Thymus (tissue), 11 donors: Measurements from ENCODE around the gene MAP2K6. TPM values are rescaled to one million over a fixed set of nuclear protein-coding genes. Genes with fewer than 3 reads are reported as not detected.

Experiments used
- DNase-seq, 9 donors: peaks; one replicate each; pipeline ENCODE4 v3.0.0-alpha.2; 2013; ENCODE audit warnings: low spot score in 9 of 9, low read depth in 6 of 9, missing footprints in 1 of 9
- H3K27ac ChIP-seq, 2 donors: one replicate each; pipeline ENCODE4 v1.5.1; 2013; ENCODE audit warnings: control low read depth in 1 of 2, low read depth in 1 of 2, low read length in 1 of 2, mild to moderate bottlenecking in 1 of 2, moderate library complexity in 1 of 2
- H3K27me3 ChIP-seq, 2 donors: one replicate each; pipeline ENCODE4 v1.5.1; 2013; ENCODE audit warnings: low read length in 1 of 2; ENCODE audit not compliant: control insufficient read depth in 2 of 2, insufficient read depth in 1 of 2
- H3K36me3 ChIP-seq, 2 donors: one replicate each; pipeline ENCODE4 v1.5.1; 2013; ENCODE audit warnings: low read length in 1 of 2, mild to moderate bottlenecking in 1 of 2, moderate library complexity in 1 of 2; ENCODE audit not compliant: control insufficient read depth in 2 of 2, insufficient read depth in 2 of 2
- H3K4me1 ChIP-seq, 2 donors: one replicate each; pipeline ENCODE4 v1.5.1; 2013; ENCODE audit warnings: low read length in 2 of 2; ENCODE audit not compliant: control insufficient read depth in 2 of 2, insufficient read depth in 2 of 2
- H3K4me3 ChIP-seq, 2 donors: one replicate each; pipeline ENCODE4 v1.5.1; 2013; ENCODE audit warnings: low read length in 2 of 2, control low read depth in 1 of 2, mild to moderate bottlenecking in 1 of 2
- H3K9me3 ChIP-seq, 2 donors: one replicate each; pipeline ENCODE4 v1.5.1; 2013; ENCODE audit warnings: low read length in 1 of 2, mild to moderate bottlenecking in 1 of 2; ENCODE audit not compliant: control insufficient read depth in 2 of 2, insufficient read depth in 1 of 2
- WGBS: extraction: QIAGEN DNeasy Blood & Tissue Kit; methylation state at CpG from one replicate; pipeline ENCODE4 v1.1.7; 2013; 5-methylcytosine and 5-hydroxymethylcytosine counted together
- polyA plus RNA-seq: library from polyadenylated mRNA; stranded (reverse); fragments of 200-250 nt; gene quantifications from one replicate; pipeline ENCODE4 v1.2.3, GENCODE V29; 2013
- total RNA-seq: library from RNA; stranded (reverse); fragments of 120-200 nt; gene quantifications from one replicate; pipeline ENCODE4 v1.2.4, GENCODE V29; 2013
- donor health status: healthy.

The MAP2K6 gene
- total and polyA plus RNA-seq, 2 donors: 11.2 to 18.5 TPM

GRCh38 chr17:69503711-69504110 lies 89.2 kb downstream of the MAP2K6 start:
- Histone ChIP-seq H3K4me3 (no peak overlapping the region), H3K4me1 (peaks cover 3% of the 10 kb centered on the region in 2 donors), H3K27me3 (no peaks in the 10 kb centered on the region), H3K27ac (no peak overlapping the region), H3K36me3 (peaks cover 2 to 6% of the 10 kb centered on the region in 2 donors), H3K9me3 (no peaks in the 10 kb centered on the region)
- 86% methylated on average over 5 of the region's 5 CpGs for WGBS
- DNase-seq: peak in 1 of 9 donors; percentile 19

DNA sequence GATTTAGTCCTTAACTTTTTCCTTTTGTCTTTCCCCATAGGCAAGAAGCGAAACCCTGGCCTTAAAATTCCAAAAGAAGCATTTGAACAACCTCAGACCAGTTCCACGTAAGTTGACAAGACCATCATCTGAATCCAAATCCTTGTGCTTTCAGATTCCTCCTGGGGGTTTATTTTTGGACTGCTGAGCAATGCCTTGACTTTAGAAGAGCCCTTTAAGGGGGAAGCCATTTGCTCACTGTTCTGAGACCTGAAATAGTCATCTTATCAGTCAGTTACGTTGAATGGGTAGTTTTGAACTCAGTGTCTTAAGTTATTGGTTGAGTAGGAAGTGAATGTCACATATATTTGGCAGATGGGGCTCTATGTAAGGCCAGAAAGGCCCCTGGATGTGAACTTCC lies 91.2 kb downstream of the MAP2K6 start:
- peaks cover 2 to 6% of the 10 kb centered on the region in 2 donors for H3K36me3 ChIP-seq
- H3K9me3 ChIP-seq: no peaks in the 10 kb centered on the region
- H3K4me3 ChIP-seq: no peak overlapping the region
- 96% methylated on average over 3 of the region's 3 CpGs for WGBS
- peak overlapping the region in 1 of 2 donors; percentile 18 for H3K27ac ChIP-seq
- no peaks in the 10 kb centered on the region for H3K27me3 ChIP-seq
- H3K4me1 ChIP-seq: peaks cover 3% of the 10 kb centered on the region in 2 donors
- DNase-seq: no peak

DNA sequence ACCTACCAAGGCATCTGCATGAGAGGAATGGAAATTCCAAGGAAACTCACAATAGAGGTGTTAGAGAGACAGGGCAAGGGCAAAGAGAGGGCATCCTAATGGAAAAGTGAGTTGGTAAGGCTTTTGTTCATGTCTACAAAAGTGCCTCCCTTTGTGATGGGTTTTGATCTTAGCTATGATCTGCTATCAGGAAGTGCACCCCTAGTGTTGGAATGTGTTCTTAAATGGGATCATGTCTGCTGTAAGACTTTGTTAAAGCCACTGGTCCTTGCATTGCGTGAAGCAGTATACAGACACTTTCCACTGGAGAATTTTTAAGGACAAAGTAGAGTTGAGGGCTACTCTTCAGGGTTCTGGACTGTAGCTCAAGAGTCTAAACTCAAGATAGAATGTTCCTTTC lies 92.0 kb downstream of the MAP2K6 start:
- no peak overlapping the region for H3K27ac ChIP-seq
- no peaks in the 10 kb centered on the region for H3K9me3 ChIP-seq
- no peaks in the 10 kb centered on the region for H3K27me3 ChIP-seq
- H3K36me3 ChIP-seq: peaks cover 2 to 6% of the 10 kb centered on the region in 2 donors
- peak in 1 of 9 donors; percentile 15 for DNase-seq
- WGBS: 99% methylated on average over 1 of the region's 1 CpG
- H3K4me1 ChIP-seq: peaks cover 3% of the 10 kb centered on the region in 2 donors
- H3K4me3 ChIP-seq: no peak overlapping the region

DNA sequence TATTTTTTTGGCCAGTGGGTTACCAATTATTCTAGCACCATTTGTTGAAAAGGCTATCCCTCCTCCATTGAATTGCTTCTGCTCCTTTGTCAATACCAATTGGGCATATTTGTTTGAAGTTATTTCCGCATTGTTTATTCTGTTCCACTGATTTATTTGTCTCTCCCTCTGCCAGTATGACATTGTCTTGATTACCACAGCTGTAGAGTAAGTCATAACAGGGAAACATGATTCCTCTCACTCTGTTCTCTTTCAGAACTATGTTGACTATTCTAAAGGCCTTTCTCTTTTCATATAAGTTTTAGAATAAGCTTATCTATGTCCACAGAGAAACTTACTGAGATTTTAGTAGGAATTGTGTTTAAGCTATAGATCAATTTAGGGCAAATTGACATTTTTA lies 94.3 kb downstream of the MAP2K6 start:
- Histone ChIP-seq H3K4me3 (no peak overlapping the region), H3K27ac (no peak overlapping the region), H3K27me3 (no peaks in the 10 kb centered on the region), H3K36me3 (peaks cover 2 to 6% of the 10 kb centered on the region in 2 donors), H3K4me1 (no peaks in the 10 kb centered on the region), H3K9me3 (no peaks in the 10 kb centered on the region)
- WGBS: 100% methylated on average over 1 of the region's 1 CpG
- DNase-seq: no peak

DNA sequence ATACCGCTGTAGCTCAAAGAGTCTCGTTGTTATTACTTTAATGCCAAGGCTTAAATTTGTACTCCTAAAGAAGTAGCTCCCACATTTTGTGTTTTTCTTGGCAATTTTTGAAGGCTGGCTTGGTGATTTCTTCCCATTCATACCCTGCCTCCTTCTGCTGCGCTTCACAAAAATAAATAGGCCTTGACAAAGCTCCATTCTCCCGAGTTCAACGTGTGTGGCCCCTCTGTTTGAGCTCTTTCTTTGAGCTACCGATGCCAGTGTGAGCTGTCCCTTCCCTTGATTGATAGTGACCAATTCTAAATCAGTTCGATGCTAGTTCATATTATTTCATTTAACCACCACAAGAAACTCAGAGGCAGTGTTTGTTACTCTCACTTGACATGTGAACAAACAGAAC lies 96.8 kb downstream of the MAP2K6 start:
- no peak overlapping the region for H3K4me3 ChIP-seq
- no peaks in the 10 kb centered on the region for H3K9me3 ChIP-seq
- no peaks in the 10 kb centered on the region for H3K27me3 ChIP-seq
- H3K36me3 ChIP-seq: no peaks in the 10 kb centered on the region
- no peak for DNase-seq
- no peaks in the 10 kb centered on the region for H3K4me1 ChIP-seq
- 97% methylated on average over 7 of the region's 7 CpGs for WGBS
- H3K27ac ChIP-seq: no peak overlapping the region

GRCh38 chr17:69512946-69513345 lies 98.4 kb downstream of the MAP2K6 start:
- H3K27ac ChIP-seq: no peak overlapping the region
- H3K36me3 ChIP-seq: peaks cover 0 to 4% of the 10 kb centered on the region in 2 donors
- no peaks in the 10 kb centered on the region for H3K27me3 ChIP-seq
- 86% methylated on average over 5 of the region's 5 CpGs for WGBS
- no peak overlapping the region for H3K4me3 ChIP-seq
- no peak for DNase-seq
- no peaks in the 10 kb centered on the region for H3K4me1 ChIP-seq
- H3K9me3 ChIP-seq: no peaks in the 10 kb centered on the region

- H3K36me3 ChIP-seq: peaks cover 15 to 22% of the 10 kb centered on the region in 2 donors
- no peak overlapping the region for H3K4me3 ChIP-seq
- no peak overlapping the region for H3K27ac ChIP-seq
- no peak for DNase-seq
- 97% methylated on average over 2 of the region's 2 CpGs for WGBS
- no peaks in the 10 kb centered on the region for H3K4me1 ChIP-seq
- H3K27me3 ChIP-seq: no peaks in the 10 kb centered on the region
- H3K9me3 ChIP-seq: no peaks in the 10 kb centered on the region
Observed at GRCh38 chr17:69516225-69516624, 101.7 kb downstream of the MAP2K6 start.

DNA sequence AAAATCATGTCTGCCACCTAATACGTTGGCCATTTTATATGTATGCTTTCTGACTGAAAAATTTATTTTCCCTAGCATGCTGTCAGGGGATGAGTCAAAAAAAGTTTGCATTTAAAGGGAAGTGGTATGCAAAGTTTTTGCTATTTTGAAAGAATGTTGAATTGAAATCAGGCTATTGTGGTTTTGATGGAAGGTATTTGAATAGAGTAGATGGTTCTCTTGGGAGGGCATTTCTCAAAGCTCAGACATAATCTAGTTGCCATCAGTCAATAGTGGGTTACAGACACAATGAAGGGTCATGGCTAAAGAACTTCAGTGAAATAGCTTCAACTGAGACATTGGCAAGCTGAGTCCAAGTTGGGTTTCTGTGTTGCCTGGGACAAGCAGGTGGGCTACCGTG lies 102.4 kb downstream of the MAP2K6 start:
- H3K27ac ChIP-seq: no peak overlapping the region
- H3K4me3 ChIP-seq: no peak overlapping the region
- no peaks in the 10 kb centered on the region for H3K9me3 ChIP-seq
- peaks cover 15 to 24% of the 10 kb centered on the region in 2 donors for H3K36me3 ChIP-seq
- no peaks in the 10 kb centered on the region for H3K4me1 ChIP-seq
- WGBS: 94% methylated on average over 2 of the region's 2 CpGs
- H3K27me3 ChIP-seq: no peaks in the 10 kb centered on the region
- DNase-seq: no peak

DNA sequence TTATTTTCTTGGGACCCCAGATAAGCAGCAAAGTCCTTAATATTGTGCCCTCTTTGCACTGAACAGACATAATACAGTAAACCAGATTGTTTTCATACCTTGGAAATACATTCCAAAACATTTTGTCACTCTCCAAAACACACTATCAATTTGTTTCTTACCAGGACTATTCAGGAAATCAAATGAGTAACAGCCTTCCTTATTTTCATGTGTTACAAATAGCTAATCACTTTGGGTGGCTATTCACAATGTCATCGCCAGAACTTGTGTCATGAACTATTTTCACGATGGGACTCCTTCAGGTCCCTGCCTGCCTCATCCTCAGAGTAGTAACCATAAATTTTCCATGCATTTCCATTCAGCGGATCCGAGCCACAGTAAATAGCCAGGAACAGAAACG lies 104.5 kb downstream of the MAP2K6 start:
- Histone ChIP-seq H3K4me1 (no peaks in the 10 kb centered on the region), H3K27ac (no peak overlapping the region), H3K9me3 (no peaks in the 10 kb centered on the region), H3K27me3 (no peaks in the 10 kb centered on the region), H3K36me3 (peaks cover 21 to 27% of the 10 kb centered on the region in 2 donors), H3K4me3 (no peak overlapping the region)
- WGBS: 98% methylated on average over 5 of the region's 5 CpGs
- DNase-seq: no peak
